Globus pallidus (tissue), 1 donor: ENCODE measurements around the gene ANO4.
"Not testable (repeated sequence)": the region's sequence is repeated elsewhere in the genome, so short reads cannot be mapped to it uniquely, and the experiment has no call there.

Source experiments
- DNase-seq: peaks from one replicate; pipeline ENCODE4 v3.0.0-alpha.2; 2015; ENCODE audit warnings: low spot score

The ANO4 gene

GRCh38 chr12:100871195-100871734, 76.7 kb downstream of the ANO4 start:
- DNase-seq: no peak

- DNase-seq: no peak
Measured at GRCh38 chr12:100875156-100875555, 80.6 kb downstream of the ANO4 start.

- no peak for DNase-seq
Measured at GRCh38 chr12:100875771-100876170, 81.2 kb downstream of the ANO4 start.

GRCh38 chr12:100877776-100878175, 83.2 kb downstream of the ANO4 start:
- no peak for DNase-seq

GRCh38 chr12:100895192-100895591, 100.6 kb downstream of the ANO4 start:
- no peak for DNase-seq

GRCh38 chr12:100896192-100896591, 101.6 kb downstream of the ANO4 start:
- DNase-seq: no peak

- no peak for DNase-seq
Measured at GRCh38 chr12:100897240-100897639, 102.7 kb downstream of the ANO4 start.

- no peak for DNase-seq
Measured at GRCh38 chr12:100899301-100899700, 104.7 kb downstream of the ANO4 start.

- no peak for DNase-seq
Measured at GRCh38 chr12:100900808-100901207, 106.2 kb downstream of the ANO4 start.

- no peak for DNase-seq
Measured at GRCh38 chr12:100901266-100901665, 106.7 kb downstream of the ANO4 start.

GRCh38 chr12:100904270-100904669, 109.7 kb downstream of the ANO4 start:
- DNase-seq: no peak

GRCh38 chr12:100908501-100908900, 113.9 kb downstream of the ANO4 start:
- DNase-seq: no peak

- DNase-seq: peak; percentile 20
Measured at GRCh38 chr12:100913872-100914592, 119.5 kb downstream of the ANO4 start.

GRCh38 chr12:100919116-100919515, 124.5 kb downstream of the ANO4 start:
- no peak for DNase-seq

GRCh38 chr12:100920493-100920892, 125.9 kb downstream of the ANO4 start:
- no peak for DNase-seq

- DNase-seq: no peak
Measured at GRCh38 chr12:100926669-100927248, 132.2 kb downstream of the ANO4 start.

- no peak for DNase-seq
Measured at GRCh38 chr12:100927826-100928225, 133.2 kb downstream of the ANO4 start.

- DNase-seq: no peak
Measured at GRCh38 chr12:100932571-100932970, 138.0 kb downstream of the ANO4 start.

GRCh38 chr12:100933531-100933930, 139.0 kb downstream of the ANO4 start:
- DNase-seq: not testable (repeated sequence)

GRCh38 chr12:100935929-100936328, 141.4 kb downstream of the ANO4 start:
- DNase-seq: no peak

GRCh38 chr12:100936661-100937060, 142.1 kb downstream of the ANO4 start:
- no peak for DNase-seq

- DNase-seq: no peak
Measured at GRCh38 chr12:100940503-100940902, 145.9 kb downstream of the ANO4 start.

- no peak for DNase-seq
Measured at GRCh38 chr12:100942984-100943749, 148.6 kb downstream of the ANO4 start.
